IMR-90 (cell line): ENCODE data around the gene PHF19. TPM values are rescaled to one million over a fixed set of nuclear protein-coding genes. Genes with fewer than 3 reads are reported as not detected.

Source experiments
- ATAC-seq: fragments of 200-7000 bp; cut with Tn5 transposase; 2 replicates; pipeline ENCODE4 v1.9.1; 2020; ENCODE audit warnings: low read depth, mild to moderate bottlenecking, moderate library complexity
- BruUV-seq: library from RNA; stranded (reverse); fragments of 400-500 nt; replicated peaks from 2 replicates; lab custom pipeline; 2021; lab: Mats Ljungman, UMichigan
- CTCF ChIA-PET: fragments of 300-600 bp; formaldehyde crosslinking; extraction: SDS; loops from one replicate; lab custom pipeline; 2021; ENCODE audit warnings: antibody characterized with exemption; lab: Yijun Ruan, JAX
- POLR2A ChIA-PET: fragments of 300-600 bp; sonication (Branson Sonifier 250); formaldehyde crosslinking; loops from one replicate; lab custom pipeline; 2022; ENCODE audit warnings: antibody characterized with exemption; ENCODE audit not compliant: unreplicated experiment; lab: Charles Lee
- DNase-seq: peaks from one replicate; pipeline ENCODE4 v3.0.0; 2013
- H2AFZ ChIP-seq: replicated peaks from 2 replicates; pipeline ENCODE3; 2013; ENCODE audit warnings: low read length, mild to moderate bottlenecking; ENCODE audit not compliant: poor library complexity
- H2AK5ac ChIP-seq: 2 replicates; pipeline ENCODE4 v1.6.1; 2013; ENCODE audit warnings: low read depth, low read length, inconsistent platforms
- H2AK9ac ChIP-seq: replicated peaks from 2 replicates; pipeline ENCODE3; 2013; ENCODE audit warnings: mild to moderate bottlenecking, low read depth, low read length, moderate library complexity; ENCODE audit not compliant: poor library complexity
- H2BK120ac ChIP-seq: 2 replicates; pipeline ENCODE4 v1.6.1; 2013; ENCODE audit warnings: low read depth, low read length, inconsistent platforms
- H2BK15ac ChIP-seq: 3 replicates; pipeline ENCODE4 v1.6.1; 2013; ENCODE audit warnings: low read depth, low read length, inconsistent platforms
- H2BK20ac ChIP-seq: 2 replicates; pipeline ENCODE4 v1.6.1; 2013; ENCODE audit warnings: low read depth, mild to moderate bottlenecking, inconsistent platforms, low read length, moderate library complexity
- H2BK5ac ChIP-seq: 2 replicates; pipeline ENCODE4 v1.6.1; 2013; ENCODE audit warnings: mild to moderate bottlenecking, low read depth, low read length, inconsistent platforms; ENCODE audit not compliant: poor library complexity, severe bottlenecking
- H3K14ac ChIP-seq: replicated peaks from 2 replicates; pipeline ENCODE4 v1.6.1; 2013; ENCODE audit warnings: low read depth, low read length, inconsistent platforms
- H3K18ac ChIP-seq: 2 replicates; pipeline ENCODE4 v1.6.1; 2013; ENCODE audit warnings: low read depth, low read length, control low read depth
- H3K23ac ChIP-seq: 2 replicates; pipeline ENCODE4 v1.6.1; 2013; ENCODE audit warnings: low read depth, low read length, inconsistent platforms
- H3K27ac ChIP-seq: 2 replicates; pipeline ENCODE4 v1.5.1; 2013; ENCODE audit warnings: mild to moderate bottlenecking, control low read depth, low read length; ENCODE audit not compliant: insufficient read depth
- H3K27me3 ChIP-seq: 2 replicates; pipeline ENCODE4 v1.6.1; 2013; ENCODE audit warnings: low read length; ENCODE audit not compliant: control insufficient read depth, insufficient read depth
- H3K36me3 ChIP-seq: 2 replicates; pipeline ENCODE4 v1.6.1; 2013; ENCODE audit warnings: low read length, mixed read lengths; ENCODE audit not compliant: control insufficient read depth, insufficient read depth
- H3K4ac ChIP-seq: 2 replicates; pipeline ENCODE4 v1.6.1; 2013; ENCODE audit warnings: low read depth, low read length, inconsistent platforms
- H3K4me1 ChIP-seq: 2 replicates; pipeline ENCODE4 v1.6.1; 2013; ENCODE audit warnings: low read length, mixed read lengths; ENCODE audit not compliant: control insufficient read depth, insufficient read depth
- H3K4me2 ChIP-seq: 2 replicates; pipeline ENCODE4 v1.6.1; 2013; ENCODE audit warnings: low read depth, mild to moderate bottlenecking, control low read depth, low read length, moderate library complexity
- H3K4me3 ChIP-seq: 2 replicates; pipeline ENCODE4 v1.5.1; 2013; ENCODE audit warnings: low read depth, mild to moderate bottlenecking, control low read depth, low read length, moderate library complexity; ENCODE audit not compliant: insufficient read depth
- H3K56ac ChIP-seq: 2 replicates; pipeline ENCODE4 v1.6.1; 2013; ENCODE audit warnings: low read length, inconsistent platforms; ENCODE audit not compliant: insufficient read depth; ENCODE audit errors: extremely low read depth
- H3K79me1 ChIP-seq, 2 experiments: 2 replicates each; pipeline ENCODE4 v1.6.1; 2013; ENCODE audit warnings: low read length in 2 of 2, inconsistent platforms in 1 of 2, low read depth in 1 of 2
- H3K9ac ChIP-seq: 2 replicates; pipeline ENCODE4 v1.6.1; 2013; ENCODE audit warnings: low read depth, low read length, control low read depth
- H3K9me1 ChIP-seq: 2 replicates; pipeline ENCODE4 v1.6.1; 2013; ENCODE audit warnings: low read length, inconsistent platforms; ENCODE audit not compliant: insufficient read depth
- H3K9me3 ChIP-seq: 2 replicates; pipeline ENCODE4 v1.6.1; 2013; ENCODE audit warnings: low read length; ENCODE audit not compliant: control insufficient read depth, insufficient read depth
- H4K20me1 ChIP-seq: 2 replicates; pipeline ENCODE4 v1.6.1; 2013; ENCODE audit warnings: low read length, inconsistent platforms; ENCODE audit not compliant: insufficient read depth
- H4K5ac ChIP-seq: 2 replicates; pipeline ENCODE4 v1.6.1; 2013; ENCODE audit warnings: mild to moderate bottlenecking, low read depth, low read length, control low read depth
- H4K8ac ChIP-seq, 2 experiments: 2 replicates each; pipeline ENCODE4 v1.6.1; 2013; ENCODE audit warnings: low read depth in 2 of 2, low read length in 2 of 2, control low read depth in 1 of 2, inconsistent platforms in 1 of 2
- H4K91ac ChIP-seq: 2 replicates; pipeline ENCODE4 v1.6.1; 2013; ENCODE audit warnings: low read depth, low read length, inconsistent platforms; ENCODE audit not compliant: insufficient read depth
- POLR2A ChIP-seq: IDR thresholded peaks from 2 replicates; pipeline ENCODE4 v1.6.1; 2012; ENCODE audit warnings: mild to moderate bottlenecking, low read depth, low read length
- RCOR1 ChIP-seq: IDR thresholded peaks from 2 replicates; pipeline ENCODE4 v1.6.1; 2012; ENCODE audit warnings: mild to moderate bottlenecking, low read length, improper control_type of control experiment; ENCODE audit not compliant: insufficient replicate concordance
- WGBS, 2 experiments: methylation state at CpG; one replicate each; pipeline versions ENCODE4 v1.1.5 to v1.1.7; 2013; ENCODE audit warnings: missing lambda C conversion rate in 2 of 2; ENCODE audit not compliant: insufficient read length in 1 of 2; ENCODE audit errors: extremely low coverage in 2 of 2; 5-methylcytosine and 5-hydroxymethylcytosine counted together
- dilution Hi-C: fragments of 300-500 bp; cut with HindIII; formaldehyde crosslinking; loops from one replicate; pipeline ENCODE4 v1.14.3; 2018; ENCODE audit warnings: low sequenced_read_pairs; ENCODE audit not compliant: unreplicated experiment
- in situ Hi-C: fragments of 300-500 bp; cut with MboI; formaldehyde crosslinking; loops from 3 replicates; pipeline ENCODE4 v1.14.3; 2019; ENCODE audit warnings: low sequenced_read_pairs, inconsistent platforms, mixed read lengths
- intact Hi-C: fragments of 100-400 bp; cut with micrococcal nuclease; formaldehyde crosslinking; loops from 2 replicates; pipeline ENCODE4 v1.10.0; 2022
- polyA plus RNA-seq, 3 experiments: library from polyadenylated mRNA; depleted of rRNA; stranded (reverse); fragments of >200 nt; gene quantifications; 2 replicates each; pipeline ENCODE4 v1.2.3, GENCODE V29; 2012; ENCODE audit warnings: low replicate concordance in 1 of 3
- total RNA-seq: library from RNA; depleted of rRNA; stranded (reverse); fragments of >200 nt; gene quantifications from 2 replicates; pipeline ENCODE4 v1.2.3, GENCODE V29; 2012
- TF ChIP-seq, protein P1 (sequence below): fragments of 150-350 bp; IDR thresholded peaks from 2 replicates; pipeline ENCODE4 v1.6.1; 2016; ENCODE audit warnings: low read depth, mild to moderate bottlenecking, low read length, moderate library complexity, borderline replicate concordance

Gene PHF19
- total and polyA plus RNA-seq, 2 of the 4 experiments (the other 2 are of a cell fraction), result 37.6 to 55.6 TPM

GRCh38 chr9:120870206-120870605, 6.8 kb downstream of the PHF19 start:
- Histone ChIP-seq H3K9me1 (peaks cover 31% of the 10 kb centered on the region), H3K56ac (no peak overlapping the region), H4K20me1 (no peaks in the 10 kb centered on the region), H2BK20ac (no peak overlapping the region), H4K8ac (no peak overlapping the region; a peak in 2 of 4 replicates), H3K79me1 (peaks cover 14 to 53% of the 10 kb centered on the region in 2 experiments), H4K91ac (no peak overlapping the region), H3K27ac (no peak overlapping the region), H2AK9ac (peak overlapping the region; percentile 98), H3K23ac (no peak overlapping the region), H3K9ac (no peak overlapping the region), H3K18ac (no peak overlapping the region), H3K4me1 (peaks cover 10% of the 10 kb centered on the region), H3K4ac (no peak overlapping the region), H2BK15ac (no peak overlapping the region), H2AFZ (peak overlapping the region; percentile 33), H3K4me2 (no peak overlapping the region), H3K27me3 (no peaks in the 10 kb centered on the region), H3K4me3 (no peak overlapping the region), H2BK5ac (no peak overlapping the region), H3K14ac (no peak overlapping the region), H3K9me3 (no peaks in the 10 kb centered on the region), H2AK5ac (no peak overlapping the region), H3K36me3 (peaks cover 31% of the 10 kb centered on the region), H4K5ac (no peak overlapping the region), H2BK120ac (0 out of 2 replicates have a peak overlapping the region, but pooled peaks have one; percentile 25)
- ATAC-seq, result no peak
- DNase-seq, result no peak
- no TSS peak for BruUV-seq
- POLR2A ChIA-PET, result no interaction called here
- TF ChIP-seq, protein P1, sequence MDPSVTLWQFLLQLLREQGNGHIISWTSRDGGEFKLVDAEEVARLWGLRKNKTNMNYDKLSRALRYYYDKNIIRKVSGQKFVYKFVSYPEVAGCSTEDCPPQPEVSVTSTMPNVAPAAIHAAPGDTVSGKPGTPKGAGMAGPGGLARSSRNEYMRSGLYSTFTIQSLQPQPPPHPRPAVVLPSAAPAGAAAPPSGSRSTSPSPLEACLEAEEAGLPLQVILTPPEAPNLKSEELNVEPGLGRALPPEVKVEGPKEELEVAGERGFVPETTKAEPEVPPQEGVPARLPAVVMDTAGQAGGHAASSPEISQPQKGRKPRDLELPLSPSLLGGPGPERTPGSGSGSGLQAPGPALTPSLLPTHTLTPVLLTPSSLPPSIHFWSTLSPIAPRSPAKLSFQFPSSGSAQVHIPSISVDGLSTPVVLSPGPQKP, result no peak
- TF ChIP-seq RCOR1 (no peak), POLR2A (no peak)
- intact Hi-C loops, result no loop called here
- CTCF ChIA-PET, result interaction anchor here (0.7 kb wide), 1 partner anchor 306 kb away, joined by 3 read pairs; no protein-coding TSS in a partner anchor
- dilution Hi-C loops, result no loop called here
- in situ Hi-C loops, result loop anchor here (5.0 kb wide), 1 partner anchor 67 kb away; no protein-coding TSS in a partner anchor
- 74% methylated on average over 4 of the region's 9 CpGs; no CpG with 5 or more reads in 1 of the 2 experiments for WGBS, 2 experiments
